ENCODE results near the gene CLDN9.

Gene CLDN9

DNA sequence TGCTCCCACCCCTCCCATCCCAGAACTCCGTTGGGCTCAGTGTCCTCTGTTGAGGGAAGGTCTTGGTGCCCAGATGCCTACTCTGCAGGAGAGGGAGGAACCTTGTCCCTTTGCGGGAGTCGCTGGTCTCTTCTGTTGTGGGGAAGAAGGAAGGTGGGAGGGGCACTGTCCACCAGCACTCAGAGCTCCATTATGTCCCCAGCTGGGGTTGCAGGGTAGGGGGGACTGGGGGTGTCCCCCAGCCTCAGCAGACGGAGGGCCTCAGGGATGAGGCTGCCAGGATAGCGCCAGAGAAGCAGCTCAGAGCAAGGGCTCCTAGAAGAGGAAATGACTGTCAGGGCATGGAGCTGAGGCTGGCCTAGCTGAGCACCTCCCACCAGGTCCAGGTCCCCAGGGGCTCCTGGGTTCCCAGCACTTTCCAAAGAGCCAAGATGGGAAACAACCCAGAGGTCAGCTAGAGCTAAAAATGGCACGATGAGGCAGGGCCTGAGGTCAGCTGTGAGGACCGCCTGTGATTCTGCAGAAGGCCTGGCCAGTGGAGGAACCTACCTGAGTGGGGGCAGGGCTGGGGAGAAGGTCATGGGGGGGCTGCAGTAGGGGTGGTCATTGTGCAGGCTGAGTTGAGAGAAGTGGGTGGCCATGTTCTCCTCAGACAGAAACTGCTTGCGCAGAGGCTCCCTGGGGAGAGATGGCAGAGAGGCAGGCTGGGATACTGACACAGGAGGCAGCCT, 10.1 kb downstream of the CLDN9 start:
- Histone ChIP-seq H3F3A (ENCODE audit: insufficient read depth, low read length) (0 out of 2 replicates have a peak, but pooled peaks cover 12% of the 10 kb centered on the region), H2AFZ (ENCODE audit: low read length) (no peak overlapping the region), H3K36me3 (replicated peaks; ENCODE audit: insufficient read depth, low read length) (no peaks in the 10 kb centered on the region), H3K79me2 (ENCODE audit: low read length) (no peaks in the 10 kb centered on the region), H3K27ac (ENCODE audit: low read length) (no peak overlapping the region), H3K9me3 (replicated peaks; ENCODE audit: insufficient read depth, low read length) (no peaks in the 10 kb centered on the region), H4K20me1 (ENCODE audit: insufficient read depth, low read length) (no peaks in the 10 kb centered on the region), H3K4me3 (ENCODE audit: low read length) (peak overlapping the region; percentile 78), H3K4me1 (ENCODE audit: low read length) (peaks cover 6% of the 10 kb centered on the region), H3K4me2 (ENCODE audit: low read depth, low read length) (peak overlapping the region; percentile 74; the same call in 1 of the 2 replicates), H3K9me2 (replicated peaks; ENCODE audit: insufficient read depth, low read length) (no peaks in the 10 kb centered on the region), H3K27me3 (replicated peaks; ENCODE audit: insufficient read depth, low read length) (peaks cover 20% of the 10 kb centered on the region), H3K9ac (ENCODE audit: low read length) (peak overlapping the region; percentile 82; the same call in 1 of the 2 replicates)
- peak; percentile 2 for DNase-seq
- TF ChIP-seq, protein P1, sequence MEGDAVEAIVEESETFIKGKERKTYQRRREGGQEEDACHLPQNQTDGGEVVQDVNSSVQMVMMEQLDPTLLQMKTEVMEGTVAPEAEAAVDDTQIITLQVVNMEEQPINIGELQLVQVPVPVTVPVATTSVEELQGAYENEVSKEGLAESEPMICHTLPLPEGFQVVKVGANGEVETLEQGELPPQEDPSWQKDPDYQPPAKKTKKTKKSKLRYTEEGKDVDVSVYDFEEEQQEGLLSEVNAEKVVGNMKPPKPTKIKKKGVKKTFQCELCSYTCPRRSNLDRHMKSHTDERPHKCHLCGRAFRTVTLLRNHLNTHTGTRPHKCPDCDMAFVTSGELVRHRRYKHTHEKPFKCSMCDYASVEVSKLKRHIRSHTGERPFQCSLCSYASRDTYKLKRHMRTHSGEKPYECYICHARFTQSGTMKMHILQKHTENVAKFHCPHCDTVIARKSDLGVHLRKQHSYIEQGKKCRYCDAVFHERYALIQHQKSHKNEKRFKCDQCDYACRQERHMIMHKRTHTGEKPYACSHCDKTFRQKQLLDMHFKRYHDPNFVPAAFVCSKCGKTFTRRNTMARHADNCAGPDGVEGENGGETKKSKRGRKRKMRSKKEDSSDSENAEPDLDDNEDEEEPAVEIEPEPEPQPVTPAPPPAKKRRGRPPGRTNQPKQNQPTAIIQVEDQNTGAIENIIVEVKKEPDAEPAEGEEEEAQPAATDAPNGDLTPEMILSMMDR (IDR thresholded peaks at IDR 0.05; ENCODE audit: low read length) = no peak
- TF ChIP-seq EZH2 (optimal IDR thresholded peaks at IDR 0.05; ENCODE audit: low read depth, low read length) (no peak), EZH2phosphoT487 (IDR thresholded peaks at IDR 0.05; ENCODE audit: low read length) (no peak)

GRCh38 chr16:3023415-3023668, 10.6 kb downstream of the CLDN9 start:
- 0 out of 2 replicates have a peak, but pooled peaks cover 14% of the 10 kb centered on the region for H3F3A ChIP-seq (ENCODE audit: insufficient read depth, low read length)
- no peak overlapping the region for H3K27ac ChIP-seq (ENCODE audit: low read length)
- H3K36me3 ChIP-seq (replicated peaks; ENCODE audit: insufficient read depth, low read length) = no peaks in the 10 kb centered on the region
- no peaks in the 10 kb centered on the region for H3K9me2 ChIP-seq (replicated peaks; ENCODE audit: insufficient read depth, low read length)
- peak overlapping the region; percentile 74 for H3K4me2 ChIP-seq (ENCODE audit: low read depth, low read length)
- H3K27me3 ChIP-seq (replicated peaks; ENCODE audit: insufficient read depth, low read length) = peaks cover 15% of the 10 kb centered on the region
- H2AFZ ChIP-seq (ENCODE audit: low read length) = peak overlapping the region; percentile 86
- peak overlapping the region; percentile 78 for H3K4me3 ChIP-seq (ENCODE audit: low read length)
- peak overlapping the region; percentile 82; the same call in 1 of the 2 replicates for H3K9ac ChIP-seq (ENCODE audit: low read length)
- H3K79me2 ChIP-seq (ENCODE audit: low read length) = no peaks in the 10 kb centered on the region
- TF ChIP-seq, protein P1 (IDR thresholded peaks at IDR 0.05; ENCODE audit: low read length) = no peak
- no peak for TF ChIP-seq EZH2phosphoT487 (IDR thresholded peaks at IDR 0.05; ENCODE audit: low read length)
- TF ChIP-seq EZH2 (optimal IDR thresholded peaks at IDR 0.05; ENCODE audit: low read depth, low read length) = no peak
- no peaks in the 10 kb centered on the region for H3K9me3 ChIP-seq (replicated peaks; ENCODE audit: insufficient read depth, low read length)
- peak; percentile 12 for DNase-seq
- H4K20me1 ChIP-seq (ENCODE audit: insufficient read depth, low read length) = no peaks in the 10 kb centered on the region
- peaks cover 8% of the 10 kb centered on the region for H3K4me1 ChIP-seq (ENCODE audit: low read length)

- peak within 1 kb of the TSS; percentile 86 for H2AFZ ChIP-seq (ENCODE audit: low read length)
- peak within 1 kb of the TSS; percentile 82 for H3K9ac ChIP-seq (ENCODE audit: low read length)
- H3K27me3 ChIP-seq (replicated peaks; ENCODE audit: insufficient read depth, low read length) = peaks cover 16% of the 10 kb centered on the region
- no peaks in the 10 kb centered on the region for H3K9me3 ChIP-seq (replicated peaks; ENCODE audit: insufficient read depth, low read length)
- peak within 1 kb of the TSS; percentile 60; the same call in 1 of the 2 replicates for H3K27ac ChIP-seq (ENCODE audit: low read length)
- peak; percentile 99 for DNase-seq
- H4K20me1 ChIP-seq (ENCODE audit: insufficient read depth, low read length) = no peaks in the 10 kb centered on the region
- no peaks in the 10 kb centered on the region for H3K36me3 ChIP-seq (replicated peaks; ENCODE audit: insufficient read depth, low read length)
- H3K79me2 ChIP-seq (ENCODE audit: low read length) = no peaks in the 10 kb centered on the region
- peak within 1 kb of the TSS; percentile 78 for H3K4me3 ChIP-seq (ENCODE audit: low read length)
- H3K4me2 ChIP-seq (ENCODE audit: low read depth, low read length) = peak within 1 kb of the TSS; percentile 74
- H3F3A ChIP-seq (ENCODE audit: insufficient read depth, low read length) = 0 out of 2 replicates have a peak, but pooled peaks cover 14% of the 10 kb centered on the region
- TF ChIP-seq, protein P1 (IDR thresholded peaks at IDR 0.05; ENCODE audit: low read length) = no peak
- TF ChIP-seq EZH2phosphoT487 (IDR thresholded peaks at IDR 0.05; ENCODE audit: low read length) (no peak), EZH2 (optimal IDR thresholded peaks at IDR 0.05; ENCODE audit: low read depth, low read length) (no peak)
- no peaks in the 10 kb centered on the region for H3K9me2 ChIP-seq (replicated peaks; ENCODE audit: insufficient read depth, low read length)
- H3K4me1 ChIP-seq (ENCODE audit: low read length) = peaks cover 8% of the 10 kb centered on the region
Measured at GRCh38 chr16:3023669-3024478, 11.2 kb downstream of the CLDN9 start, which contains the start of the genes HCFC1R1 and THOC6. TSS of gene HCFC1R1 (minus strand) at chr16:3023942. CDS start at chr16:3023941, 1 bp downstream. TSS of gene THOC6 (plus strand) at chr16:3024035. CDS start at chr16:3024327, 292 bp downstream.

All from MM.1S (cell line).